ENCODE measurements around the gene PGS1.

- TF ChIP-seq POLR2A (IDR thresholded peaks at IDR 0.05; ENCODE audit: extremely low read depth, insufficient read length) (no peak), MAX (IDR thresholded peaks at IDR 0.05; ENCODE audit: low read depth, low read length) (no peak; the same call in 1 of the 2 replicates), CTCF (IDR thresholded peaks at IDR 0.05; ENCODE audit: low read depth, low read length) (no peak)
Measured at GRCh38 chr17:78387977-78388941, 9.8 kb downstream of the PGS1 start.
